GM12865 (cell line): Measurements from ENCODE around the gene SCAP.
A peak's percentile ranks its signal among the peaks of the same experiment; 100 is the strongest.
"Not testable (repeated sequence)": the region's sequence is repeated elsewhere in the genome, so short reads cannot be mapped to it uniquely, and the experiment has no call there.

Experiments used
- DNase-seq: peaks from one replicate; pipeline ENCODE4 v3.0.0; 2010; ENCODE audit warnings: low read depth
- H3K4me3 ChIP-seq: 2 replicates; pipeline ENCODE4 v1.5.1; 2011; ENCODE audit warnings: mild to moderate bottlenecking, low read depth, low read length, control low read depth
- CTCF ChIP-seq: IDR thresholded peaks from 2 replicates; pipeline ENCODE4 v1.5.1; 2011; ENCODE audit warnings: low read length, control low read depth, low read depth, inconsistent platforms; ENCODE audit not compliant: insufficient read depth; ENCODE audit errors: missing control alignments

The SCAP gene

GRCh38 chr3:47374587-47374986, 101.2 kb downstream of the SCAP start:
- no peak for TF ChIP-seq CTCF
- DNase-seq = no peak
- H3K4me3 ChIP-seq = no peak overlapping the region

GRCh38 chr3:47370887-47371697, 104.6 kb downstream of the SCAP start:
- peak; percentile 53 for DNase-seq
- peak; percentile 37 for TF ChIP-seq CTCF
- no peak overlapping the region for H3K4me3 ChIP-seq

- H3K4me3 ChIP-seq, DNase-seq: not testable (repeated sequence)
These were observed 105.7 kb downstream of the SCAP start for GRCh38 chr3:47370020-47370419.

GRCh38 chr3:47367631-47368030, 108.1 kb downstream of the SCAP start:
- H3K4me3 ChIP-seq = no peak overlapping the region
- DNase-seq = no peak
- no peak for TF ChIP-seq CTCF

GRCh38 chr3:47366833-47367232, 108.9 kb downstream of the SCAP start:
- H3K4me3 ChIP-seq = no peak overlapping the region
- DNase-seq = no peak
- no peak for TF ChIP-seq CTCF

- no peak for TF ChIP-seq CTCF
- no peak overlapping the region for H3K4me3 ChIP-seq
- no peak for DNase-seq
These were observed 110.3 kb downstream of the SCAP start for GRCh38 chr3:47365213-47366153.
